Aorta (tissue), 5 donors: ENCODE measurements around the gene NUDT13. TPM values are rescaled to one million over a fixed set of nuclear protein-coding genes. Genes with fewer than 3 reads are reported as not detected.
A peak's percentile ranks its signal among the peaks of the same experiment; 100 is the strongest.

Source experiments
- ATAC-seq: fragments of 200-7000 bp; cut with Tn5 transposase; one replicate; pipeline ENCODE4 v1.9.1; 2022; ENCODE audit warnings: moderate library complexity; ENCODE audit not compliant: low FRiP score
- DNase-seq, 2 donors: peaks; one replicate each; pipeline ENCODE4 v3.0.0-alpha.2; 2020
- H3K27ac ChIP-seq, 2 donors: one replicate each; pipeline ENCODE4 v1.5.1; 2013; ENCODE audit warnings: low read length in 2 of 2, mild to moderate bottlenecking in 2 of 2, moderate library complexity in 2 of 2, control low read depth in 1 of 2, inconsistent platforms in 1 of 2, low read depth in 1 of 2
- H3K27me3 ChIP-seq, 2 donors: one replicate each; pipeline ENCODE4 v1.6.1; 2013; ENCODE audit warnings: control low read depth in 1 of 2, low read length in 1 of 2, mild to moderate bottlenecking in 1 of 2, moderate library complexity in 1 of 2; ENCODE audit not compliant: insufficient read depth in 2 of 2, control insufficient read depth in 1 of 2
- H3K36me3 ChIP-seq, 2 donors: one replicate each; pipeline ENCODE4 v1.6.1; 2013; ENCODE audit warnings: control low read depth in 1 of 2, low read length in 1 of 2, mild to moderate bottlenecking in 1 of 2; ENCODE audit not compliant: insufficient read depth in 2 of 2, control insufficient read depth in 1 of 2
- H3K4me1 ChIP-seq, 2 donors: one replicate each; pipeline ENCODE4 v1.6.1; 2013; ENCODE audit warnings: low read length in 2 of 2, control low read depth in 1 of 2, mild to moderate bottlenecking in 1 of 2, moderate library complexity in 1 of 2; ENCODE audit not compliant: insufficient read depth in 2 of 2, control insufficient read depth in 1 of 2
- H3K4me3 ChIP-seq, 2 donors: one replicate each; pipeline ENCODE4 v1.5.1; 2013; ENCODE audit warnings: low read length in 2 of 2, control low read depth in 1 of 2, mild to moderate bottlenecking in 1 of 2
- H3K9me3 ChIP-seq: one replicate; pipeline ENCODE4 v1.6.1; 2013; ENCODE audit warnings: mild to moderate bottlenecking, low read length; ENCODE audit not compliant: control insufficient read depth
- WGBS, 2 donors: extraction: QIAGEN DNeasy Blood & Tissue Kit; methylation state at CpG; one replicate each; pipeline ENCODE4 v1.1.7; 2013; 5-methylcytosine and 5-hydroxymethylcytosine counted together
- intact Hi-C, 2 donors: fragments of 100-400 bp; cut with DNase I; formaldehyde crosslinking; loops; one replicate each; pipeline versions ENCODE4 v1.14.2 to v1.15.0; 2022
- polyA plus RNA-seq, 2 donors: library from polyadenylated mRNA; stranded (reverse); fragments of 200-250 nt; gene quantifications; one replicate each; pipeline ENCODE4 v1.2.3, GENCODE V29; 2013
- total RNA-seq, 2 donors: library from RNA; stranded (reverse); fragmentation: NEBNext Ultra II Directional; extraction: Animal tissue kit (Norgen Biotek cat#: 25700); gene quantifications; one replicate each; pipeline ENCODE4 v1.2.1, GENCODE V29; 2021
- donor health status: healthy with polysubstance abuse.
- donor health status: Bipolar disorder and iron deficiency.
- donor health status: DM: no; HTN: no; CAD: no.
- donor health status: DM: no; HTN: no; CAD: no.
- donor health status: DM: yes; HTN: yes; CAD: no.

NUDT13 gene
- total and polyA plus RNA-seq, 4 donors = 1.1 to 3.6 (median 2.1) TPM

GRCh38 chr10:73083221-73083620 is 27.0 kb upstream of the NUDT13 start:
- H3K36me3 ChIP-seq = no peaks in the 10 kb centered on the region
- no peaks in the 10 kb centered on the region for H3K9me3 ChIP-seq
- no peaks in the 10 kb centered on the region for H3K27me3 ChIP-seq
- no peak for DNase-seq
- no peaks in the 10 kb centered on the region for H3K4me1 ChIP-seq
- no peak overlapping the region for H3K4me3 ChIP-seq
- no peak overlapping the region for H3K27ac ChIP-seq
- 4 to 7% methylated on average over 2 of the region's 2 CpGs for WGBS, 2 donors
- intact Hi-C loops = no loop called here
- no peak for ATAC-seq

GRCh38 chr10:73084209-73084608 is 26.0 kb upstream of the NUDT13 start:
- DNase-seq (no peak), ATAC-seq (no peak)
- no peak overlapping the region for H3K4me3 ChIP-seq
- intact Hi-C loops = no loop called here
- no peak overlapping the region for H3K27ac ChIP-seq
- no peaks in the 10 kb centered on the region for H3K36me3 ChIP-seq
- WGBS, 2 donors = 69 to 75% methylated on average over 5 of the region's 5 CpGs
- H3K27me3 ChIP-seq = no peaks in the 10 kb centered on the region
- H3K9me3 ChIP-seq = no peaks in the 10 kb centered on the region
- no peaks in the 10 kb centered on the region for H3K4me1 ChIP-seq

GRCh38 chr10:73086816-73087215 is 23.4 kb upstream of the NUDT13 start:
- Histone ChIP-seq H3K4me3 (no peak overlapping the region), H3K4me1 (peaks cover 0 to 2% of the 10 kb centered on the region in 2 donors), H3K9me3 (no peaks in the 10 kb centered on the region), H3K27me3 (no peaks in the 10 kb centered on the region), H3K36me3 (no peaks in the 10 kb centered on the region), H3K27ac (no peak overlapping the region)
- WGBS, 2 donors = 76 to 81% methylated on average over 4 of the region's 4 CpGs
- DNase-seq (no peak), ATAC-seq (no peak)
- intact Hi-C loops = no loop called here

GRCh38 chr10:73088304-73088703 is 22.0 kb upstream of the NUDT13 start:
- H3K9me3 ChIP-seq = no peaks in the 10 kb centered on the region
- intact Hi-C loops = no loop called here
- no peak for ATAC-seq

GRCh38 chr10:73092830-73093229 is 17.4 kb upstream of the NUDT13 start:
- WGBS, 2 donors = 96 to 100% methylated on average over 3 of the region's 3 CpGs
- Histone ChIP-seq H3K4me1 (peaks cover 0 to 2% of the 10 kb centered on the region in 2 donors), H3K36me3 (no peaks in the 10 kb centered on the region), H3K9me3 (no peaks in the 10 kb centered on the region), H3K4me3 (no peak overlapping the region), H3K27me3 (no peaks in the 10 kb centered on the region), H3K27ac (no peak overlapping the region)
- DNase-seq (no peak), ATAC-seq (no peak)
- intact Hi-C loops = loop anchor here in 1 of 2 donors (10.0 kb wide), 1 partner anchor 72 kb away; the partner anchor contains the start of genes ECD and FAM149B1

More at GRCh38 chr10:73088304-73088703, 22.0 kb upstream of the NUDT13 start:
- Histone ChIP-seq H3K36me3 (no peaks in the 10 kb centered on the region), H3K4me1 (peaks cover 0 to 2% of the 10 kb centered on the region in 2 donors), H3K4me3 (no peak overlapping the region), H3K27me3 (no peaks in the 10 kb centered on the region), H3K27ac (no peak overlapping the region)
- no peak for DNase-seq

- H3K4me3 ChIP-seq = no peak overlapping the region
- 26 to 27% methylated on average over 2 of the region's 2 CpGs for WGBS, 2 donors
- no peak for DNase-seq
- no peaks in the 10 kb centered on the region for H3K27me3 ChIP-seq
- ATAC-seq = no peak
- H3K4me1 ChIP-seq = peaks cover 0 to 2% of the 10 kb centered on the region in 2 donors
- no peaks in the 10 kb centered on the region for H3K36me3 ChIP-seq
- intact Hi-C loops = loop anchor here in 1 of 2 donors (10.0 kb wide), 1 partner anchor 71 kb away; the partner anchor contains the start of genes ECD and FAM149B1
- no peak overlapping the region for H3K27ac ChIP-seq
- H3K9me3 ChIP-seq = no peaks in the 10 kb centered on the region
Measured at GRCh38 chr10:73093922-73094850, 16.1 kb upstream of the NUDT13 start.

- intact Hi-C loops = loop anchor here (5.0 to 10.0 kb wide), 2 partner anchors 70 to 72 kb away; partner anchors contain the start of genes ECD (in 2 of the 2) and FAM149B1 (in 2 of the 2)
Measured at GRCh38 chr10:73094986-73095480, 15.2 kb upstream of the NUDT13 start.

GRCh38 chr10:73095481-73096021 is 14.7 kb upstream of the NUDT13 start:
- Histone ChIP-seq H3K4me3 (peak overlapping the region; percentile 76 to 87), H3K9me3 (no peaks in the 10 kb centered on the region), H3K27ac (peak overlapping the region; percentile 51 to 57), H3K4me1 (peaks cover 0 to 2% of the 10 kb centered on the region in 2 donors), H3K27me3 (no peaks in the 10 kb centered on the region), H3K36me3 (no peaks in the 10 kb centered on the region)
- DNase-seq = peak in 1 of 2 donors; percentile 81
- peak; percentile 28 for ATAC-seq
- 0 to 1% methylated on average over 14 of the region's 14 CpGs for WGBS, 2 donors
- intact Hi-C loops = loop anchor here (5.0 to 10.0 kb wide), 2 partner anchors 69 to 72 kb away; partner anchors contain the start of genes ECD (in 2 of the 2) and FAM149B1 (in 2 of the 2)

More at GRCh38 chr10:73094986-73095480, 15.2 kb upstream of the NUDT13 start:
- Histone ChIP-seq H3K9me3 (no peaks in the 10 kb centered on the region), H3K4me1 (peaks cover 0 to 2% of the 10 kb centered on the region in 2 donors), H3K36me3 (no peaks in the 10 kb centered on the region), H3K27me3 (no peaks in the 10 kb centered on the region), H3K27ac (no peak overlapping the region), H3K4me3 (peak overlapping the region; percentile 76 to 87)
- ATAC-seq = no peak
- no peak for DNase-seq
- 0% methylated on average over 5 of the region's 5 CpGs for whole genome bisulfite sequencing, 2 donors
